SK-N-SH treated with all-trans-retinoic acid at 6 μM for 48 hours (cell line): ENCODE data around the gene TMEM229A.

Experiments
- BACH2 ChIP-seq: fragments of 250-450 bp; sonication (Bioruptor Pico); IDR thresholded peaks from 2 replicates; pipeline ENCODE4 v1.9.0; 2021; ENCODE audit warnings: mild to moderate bottlenecking, borderline replicate concordance
- CREB5 ChIP-seq: fragments of 250-450 bp; sonication (Bioruptor Pico); IDR thresholded peaks from 2 replicates; pipeline ENCODE4 v1.5.1; 2020; ENCODE audit warnings: low read depth, mild to moderate bottlenecking, moderate library complexity
- ESRRG ChIP-seq: fragments of 250-450 bp; sonication (Bioruptor Pico); IDR thresholded peaks from 2 replicates; pipeline ENCODE4 v1.6.1; 2021; ENCODE audit warnings: mild to moderate bottlenecking
- PATZ1 ChIP-seq: fragments of 250-450 bp; sonication (Bioruptor Pico); IDR thresholded peaks from 2 replicates; pipeline ENCODE4 v1.8.0; 2020; ENCODE audit warnings: mild to moderate bottlenecking, moderate library complexity, borderline replicate concordance
- ZC3H10 ChIP-seq: fragments of 250-450 bp; sonication (Bioruptor Pico); IDR thresholded peaks from 2 replicates; pipeline ENCODE4 v1.5.1; 2021; ENCODE audit warnings: mild to moderate bottlenecking, moderate library complexity
- ZFP3 ChIP-seq: fragments of 250-450 bp; sonication (Bioruptor Pico); IDR thresholded peaks from 2 replicates; pipeline ENCODE4 v1.5.0; 2020; ENCODE audit warnings: mild to moderate bottlenecking, moderate library complexity

- TF ChIP-seq CREB5 (CRISPR knock-in tag) (no peak), PATZ1 (no peak), BACH2 (no peak), ZC3H10 (CRISPR knock-in tag) (no peak), ZFP3 (no peak), ESRRG (CRISPR knock-in tag) (no peak)
Observed at GRCh38 chr7:124077546-124077945, 44.7 kb upstream of the TMEM229A start.
